ENCODE data around the gene CADM1. TPM values are rescaled to one million over a fixed set of nuclear protein-coding genes. Genes with fewer than 3 reads are reported as not detected.

CADM1 gene
- total RNA-seq, 1 experiment from 2014 or later, result 12.9 TPM

- no peak for DNase-seq (ENCODE audit: low spot score)
- Histone ChIP-seq H3K9me3 (ENCODE audit: low read depth, low read length, poor library complexity, severe bottlenecking) (no peaks in the 10 kb centered on the region), H3K27me3 (replicated peaks; ENCODE audit: insufficient read depth, low read depth, low read length, poor library complexity) (no peaks in the 10 kb centered on the region), H3K27ac (ENCODE audit: low read depth, low read length, poor library complexity, severe bottlenecking) (no peak overlapping the region), H3K36me3 (ENCODE audit: insufficient read depth, low read length, poor library complexity, severe bottlenecking) (no peaks in the 10 kb centered on the region), H3K4me3 (ENCODE audit: low read depth, low read length, poor library complexity, severe bottlenecking) (no peak overlapping the region), H3K4me1 (ENCODE audit: insufficient read depth, low read length, poor library complexity, severe bottlenecking) (no peaks in the 10 kb centered on the region)
- TF ChIP-seq CTCF (conservative IDR thresholded peaks at IDR 0.05; ENCODE audit: low read depth, low read length) (no peak), EZH2 (IDR thresholded peaks at IDR 0.05; ENCODE audit: borderline replicate concordance, low read depth, low read length, poor library complexity, severe bottlenecking) (no peak)
- no TSS peak for BruUV-seq (replicated peaks)
- CTCF ChIA-PET, result no interaction called here
- intact Hi-C loops (cut with micrococcal nuclease; ENCODE audit: unreplicated experiment), result no loop called here
- POLR2A ChIA-PET (ENCODE audit: low non-redundant PET), result no interaction called here
These were observed 113.8 kb downstream of the CADM1 start for GRCh38 chr11:115390441-115390840.

GRCh38 chr11:115389790-115390189 lies 114.4 kb downstream of the CADM1 start:
- intact Hi-C loops (cut with micrococcal nuclease; ENCODE audit: unreplicated experiment), result no loop called here
- no peak for DNase-seq (ENCODE audit: low spot score)
- ChIA-PET CTCF (no interaction called here), POLR2A (ENCODE audit: low non-redundant PET) (no interaction called here)
- Histone ChIP-seq H3K9me3 (ENCODE audit: low read depth, low read length, poor library complexity, severe bottlenecking) (no peaks in the 10 kb centered on the region), H3K36me3 (ENCODE audit: insufficient read depth, low read length, poor library complexity, severe bottlenecking) (no peaks in the 10 kb centered on the region), H3K4me3 (ENCODE audit: low read depth, low read length, poor library complexity, severe bottlenecking) (no peak overlapping the region), H3K27me3 (replicated peaks; ENCODE audit: insufficient read depth, low read depth, low read length, poor library complexity) (no peaks in the 10 kb centered on the region), H3K27ac (ENCODE audit: low read depth, low read length, poor library complexity, severe bottlenecking) (no peak overlapping the region), H3K4me1 (ENCODE audit: insufficient read depth, low read length, poor library complexity, severe bottlenecking) (no peaks in the 10 kb centered on the region)
- no TSS peak for BruUV-seq (replicated peaks)
- TF ChIP-seq EZH2 (IDR thresholded peaks at IDR 0.05; ENCODE audit: borderline replicate concordance, low read depth, low read length, poor library complexity, severe bottlenecking) (no peak), CTCF (conservative IDR thresholded peaks at IDR 0.05; ENCODE audit: low read depth, low read length) (no peak)

- no peak for DNase-seq (ENCODE audit: low spot score)
- Histone ChIP-seq H3K4me3 (ENCODE audit: low read depth, low read length, poor library complexity, severe bottlenecking) (no peak overlapping the region), H3K27ac (ENCODE audit: low read depth, low read length, poor library complexity, severe bottlenecking) (no peak overlapping the region), H3K36me3 (ENCODE audit: insufficient read depth, low read length, poor library complexity, severe bottlenecking) (no peaks in the 10 kb centered on the region), H3K4me1 (ENCODE audit: insufficient read depth, low read length, poor library complexity, severe bottlenecking) (no peaks in the 10 kb centered on the region), H3K27me3 (replicated peaks; ENCODE audit: insufficient read depth, low read depth, low read length, poor library complexity) (no peaks in the 10 kb centered on the region), H3K9me3 (ENCODE audit: low read depth, low read length, poor library complexity, severe bottlenecking) (no peaks in the 10 kb centered on the region)
- CTCF ChIA-PET, result no interaction called here
- BruUV-seq (replicated peaks), result no TSS peak
- no peak for TF ChIP-seq CTCF (conservative IDR thresholded peaks at IDR 0.05; ENCODE audit: low read depth, low read length)
- no peak for TF ChIP-seq EZH2 (IDR thresholded peaks at IDR 0.05; ENCODE audit: borderline replicate concordance, low read depth, low read length, poor library complexity, severe bottlenecking)
- POLR2A ChIA-PET (ENCODE audit: low non-redundant PET), result no interaction called here
- intact Hi-C loops (cut with micrococcal nuclease; ENCODE audit: unreplicated experiment), result no loop called here
These were observed 119.0 kb downstream of the CADM1 start for GRCh38 chr11:115385226-115385625.
